ENCODE data around the gene TPST2.

DNA sequence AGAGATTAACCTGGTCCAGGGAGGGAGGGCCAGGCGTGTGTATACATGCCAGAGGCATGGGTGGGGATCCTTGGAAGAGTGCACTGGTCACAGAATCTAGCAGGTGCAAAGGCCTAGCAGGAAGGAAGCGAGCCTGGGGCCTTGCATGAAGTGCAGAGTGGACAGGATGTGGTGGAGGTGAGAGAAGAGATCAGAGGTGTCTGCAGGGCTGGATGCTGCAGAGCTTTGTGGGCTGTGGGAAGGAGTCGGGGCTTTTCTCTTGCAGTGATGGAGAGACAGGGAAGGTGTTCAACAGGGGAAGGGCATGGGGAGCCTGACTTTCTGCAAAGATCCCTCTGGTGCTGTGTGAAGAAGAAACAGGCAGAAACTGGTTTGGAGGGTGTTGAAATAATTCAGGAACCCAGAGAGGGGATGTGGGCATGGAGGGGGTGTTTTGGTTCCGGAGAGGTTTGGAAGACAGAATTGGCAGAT, 2.5 kb upstream of the TPST2 start:
- TF ChIP-seq, protein P1, sequence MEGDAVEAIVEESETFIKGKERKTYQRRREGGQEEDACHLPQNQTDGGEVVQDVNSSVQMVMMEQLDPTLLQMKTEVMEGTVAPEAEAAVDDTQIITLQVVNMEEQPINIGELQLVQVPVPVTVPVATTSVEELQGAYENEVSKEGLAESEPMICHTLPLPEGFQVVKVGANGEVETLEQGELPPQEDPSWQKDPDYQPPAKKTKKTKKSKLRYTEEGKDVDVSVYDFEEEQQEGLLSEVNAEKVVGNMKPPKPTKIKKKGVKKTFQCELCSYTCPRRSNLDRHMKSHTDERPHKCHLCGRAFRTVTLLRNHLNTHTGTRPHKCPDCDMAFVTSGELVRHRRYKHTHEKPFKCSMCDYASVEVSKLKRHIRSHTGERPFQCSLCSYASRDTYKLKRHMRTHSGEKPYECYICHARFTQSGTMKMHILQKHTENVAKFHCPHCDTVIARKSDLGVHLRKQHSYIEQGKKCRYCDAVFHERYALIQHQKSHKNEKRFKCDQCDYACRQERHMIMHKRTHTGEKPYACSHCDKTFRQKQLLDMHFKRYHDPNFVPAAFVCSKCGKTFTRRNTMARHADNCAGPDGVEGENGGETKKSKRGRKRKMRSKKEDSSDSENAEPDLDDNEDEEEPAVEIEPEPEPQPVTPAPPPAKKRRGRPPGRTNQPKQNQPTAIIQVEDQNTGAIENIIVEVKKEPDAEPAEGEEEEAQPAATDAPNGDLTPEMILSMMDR (IDR thresholded peaks at IDR 0.05; ENCODE audit: extremely low read depth in 1 of 2, insufficient read depth in 1 of 2, low read depth in 1 of 2, low read length in 2 of 2), result no peak
- TF ChIP-seq EZH2 (IDR thresholded peaks at IDR 0.05; ENCODE audit: borderline replicate concordance, low read depth, low read length, severe bottlenecking) (no peak), POLR2A (IDR thresholded peaks at IDR 0.05; ENCODE audit: low read depth, low read length) (no peak), POLR2AphosphoS5 (IDR thresholded peaks at IDR 0.05; ENCODE audit: insufficient read depth, low read depth, low read length) (no peak)
